Stimulated activated CD4-positive, alpha-beta T cell treated with anti-CD3 and anti-CD28 coated beads, Interleukin-1b, Interleukin-23, amount 100 ng/mL, for 1 hour (primary cell): ENCODE measurements around the gene SLC2A1.

Experiments
- DNase-seq, 2 donors: peaks; one replicate each; pipeline ENCODE4 v3.0.0-alpha.2; 2020; ENCODE audit warnings: low read depth in 2 of 2

Gene SLC2A1

DNA sequence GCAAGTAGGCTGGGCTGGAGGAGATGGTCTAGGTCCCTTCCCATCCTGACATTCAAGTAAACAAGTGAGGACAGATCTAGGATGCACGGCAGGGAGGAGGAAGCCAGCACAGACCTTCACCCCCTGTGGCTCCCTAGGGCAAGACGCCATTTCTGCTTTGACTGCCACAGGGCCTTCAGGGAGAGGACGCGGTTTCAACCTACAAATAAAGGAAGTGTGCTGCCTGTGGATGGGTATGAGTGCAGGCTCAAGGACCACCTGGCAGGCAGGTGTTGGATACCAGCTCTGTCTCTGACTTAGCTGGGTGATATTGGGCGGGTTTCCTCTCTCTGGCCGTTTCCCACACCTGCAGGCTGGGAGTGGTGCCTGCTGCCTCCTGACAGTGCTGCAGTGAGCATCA lies 16.2 kb downstream of the SLC2A1 start:
- no peak for DNase-seq

GRCh38 chr1:42941640-42942330 lies 16.9 kb downstream of the SLC2A1 start:
- DNase-seq = no peak

DNA sequence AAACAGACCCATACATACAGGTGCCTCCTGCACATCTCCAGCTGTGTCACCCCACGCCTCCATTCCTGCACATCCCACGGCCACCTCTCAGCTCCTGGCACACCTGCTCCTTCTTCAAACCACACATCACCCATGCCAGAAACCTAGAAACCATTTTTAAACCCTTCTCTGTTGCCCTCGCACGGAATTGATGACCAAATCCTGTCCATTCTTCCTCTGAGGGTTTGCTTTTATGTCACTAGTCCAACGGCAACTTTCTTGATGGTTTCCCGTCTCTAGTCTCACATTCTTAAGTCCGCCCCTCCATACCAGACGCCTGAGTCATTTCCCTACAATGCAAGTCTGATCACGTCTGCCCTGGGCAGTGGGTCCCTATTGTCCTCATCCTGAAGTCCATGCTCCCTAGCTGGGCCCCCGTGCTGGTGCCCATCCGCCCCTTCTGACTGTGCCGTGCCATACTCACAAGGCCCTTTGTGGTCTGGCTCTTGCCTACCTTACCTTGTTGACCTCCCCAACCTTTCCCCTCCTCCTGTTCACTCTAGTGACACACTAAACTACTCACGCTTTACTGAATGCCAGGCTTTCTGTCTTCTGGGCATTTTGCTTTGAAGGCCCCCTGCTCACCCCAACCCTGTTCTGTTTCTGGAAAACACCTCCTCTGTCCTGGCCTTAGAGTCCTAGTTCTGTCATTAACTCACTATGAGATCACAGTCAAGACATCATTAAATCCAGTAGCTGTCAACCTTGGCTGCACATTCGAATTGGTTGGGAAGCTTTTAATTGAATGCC lies 17.6 kb downstream of the SLC2A1 start:
- no peak for DNase-seq

DNA sequence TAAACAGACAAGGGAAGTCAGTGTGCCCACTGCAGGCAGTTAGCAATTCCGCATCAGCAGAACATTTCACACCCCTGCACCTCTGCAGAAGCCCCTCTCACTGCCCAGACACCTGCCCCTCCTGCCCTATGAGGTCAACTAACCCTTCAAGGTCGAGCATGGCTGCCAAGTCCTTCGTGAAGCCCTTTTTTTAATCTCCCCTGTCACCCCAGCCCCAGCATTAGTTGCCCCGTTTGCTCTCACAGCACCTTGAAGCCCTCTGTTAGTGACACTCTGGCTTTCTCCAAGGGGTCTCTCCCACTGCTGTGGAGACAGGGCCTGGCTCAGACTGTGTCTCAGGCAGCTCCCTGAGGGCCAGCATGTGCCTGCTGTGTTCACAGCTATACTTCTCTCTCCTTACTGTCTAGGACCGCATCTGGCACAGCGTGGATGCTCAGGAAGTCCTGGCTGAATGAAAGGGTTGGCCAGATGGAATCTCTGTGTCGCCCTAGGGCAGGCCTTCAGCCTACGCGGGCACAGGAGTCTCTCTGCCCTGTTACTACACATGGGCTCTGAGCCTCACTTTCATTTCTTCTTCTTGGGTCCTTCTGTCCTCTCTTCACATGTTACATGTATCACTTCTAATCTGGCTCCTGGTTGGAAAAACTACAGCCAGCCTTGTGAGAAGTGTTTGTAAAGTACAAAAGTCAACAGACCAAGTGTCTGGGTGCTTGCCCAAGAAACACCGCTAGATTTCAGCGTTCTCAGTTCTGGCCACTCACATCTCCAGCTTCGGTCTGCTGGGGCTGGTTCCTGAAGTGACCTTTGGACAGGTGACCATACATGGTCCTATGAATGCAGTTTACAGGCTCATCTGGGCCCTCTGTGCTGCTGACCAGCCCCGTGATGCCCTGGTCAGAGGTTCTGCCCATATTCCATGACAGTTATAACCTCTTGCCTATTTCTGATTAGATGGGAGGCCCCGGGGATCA lies 19.7 kb downstream of the SLC2A1 start:
- DNase-seq = no peak

DNA sequence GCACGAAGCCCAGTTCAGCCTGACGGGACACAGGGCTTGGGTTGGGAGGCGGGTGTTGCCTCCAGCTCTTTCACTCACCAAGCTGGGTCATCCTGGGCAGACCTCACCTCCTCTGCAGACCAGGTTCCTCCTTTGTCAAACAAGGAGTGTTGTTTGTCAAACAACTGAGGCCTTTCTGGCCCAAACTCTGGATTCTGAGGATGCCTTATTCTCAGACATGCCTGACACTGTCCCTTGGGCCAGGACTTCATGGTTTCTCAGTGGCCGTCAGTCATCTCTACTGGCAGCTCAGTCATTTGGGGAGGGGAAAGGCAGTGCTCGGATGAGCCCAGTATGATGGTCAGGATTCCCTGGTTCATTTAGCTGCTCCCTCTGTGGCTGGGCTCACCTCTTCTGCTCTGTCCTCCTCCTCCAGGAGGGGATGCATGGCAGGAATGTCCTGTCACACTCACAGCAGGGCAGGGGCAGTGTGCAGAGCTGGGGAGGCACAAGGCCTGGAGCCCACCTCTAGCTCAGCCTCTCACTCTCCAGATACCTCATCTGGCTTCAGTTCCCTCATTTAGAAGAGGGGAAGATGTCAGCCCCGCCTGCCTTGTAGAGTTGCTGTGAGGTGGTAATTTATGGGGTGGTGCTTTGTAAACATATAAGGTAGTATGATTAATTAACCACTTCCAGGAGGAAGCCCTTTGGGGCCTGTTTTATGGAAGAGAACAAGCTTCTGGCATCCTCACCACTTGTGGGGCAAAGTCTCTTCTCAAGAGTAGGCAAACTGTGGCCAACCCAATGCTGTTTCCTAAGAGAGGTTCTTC lies 20.6 kb downstream of the SLC2A1 start:
- DNase-seq = no peak

- DNase-seq = no peak
Measured at GRCh38 chr1:42937141-42937696, 21.4 kb downstream of the SLC2A1 start.

DNA sequence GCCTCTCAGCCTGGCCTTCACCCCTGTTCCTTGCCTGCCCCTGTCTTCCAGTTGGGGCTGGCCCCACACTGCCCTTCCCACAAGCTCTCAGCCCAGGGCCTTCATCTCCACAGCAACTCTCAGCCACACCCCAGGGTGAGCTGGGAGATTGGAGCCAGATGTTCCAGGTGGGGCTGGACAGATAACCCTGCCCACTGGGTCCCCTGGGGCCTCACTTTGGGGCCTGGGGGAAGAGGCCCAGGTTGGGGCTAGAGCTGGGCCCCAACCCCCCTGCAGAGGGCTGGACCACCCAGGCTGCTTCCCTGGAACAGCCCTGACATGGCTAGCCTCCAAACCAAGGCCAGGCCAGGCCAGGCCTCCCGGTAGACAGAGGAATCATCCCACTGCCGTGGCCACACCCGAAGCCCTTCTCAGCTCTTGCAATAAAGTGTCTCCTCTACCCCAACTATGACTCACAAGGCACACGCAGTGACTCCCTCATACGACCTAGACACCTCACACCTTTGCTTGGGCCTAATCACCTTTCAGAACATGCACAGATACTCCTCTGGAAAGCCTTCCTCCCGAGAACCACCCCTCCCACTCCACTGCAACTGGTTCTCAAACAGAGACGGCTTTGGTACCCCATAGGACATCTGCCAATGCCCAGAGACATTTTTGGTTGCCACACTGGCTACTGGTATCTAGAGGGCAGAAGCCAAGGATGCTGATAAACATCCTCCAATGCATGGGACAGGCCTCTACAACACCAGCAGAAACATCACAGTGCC lies 22.2 kb downstream of the SLC2A1 start:
- DNase-seq = no peak

- no peak for DNase-seq
Measured at GRCh38 chr1:42935971-42936308, 22.7 kb downstream of the SLC2A1 start.

- no peak for DNase-seq
Measured at GRCh38 chr1:42935313-42935895, 23.3 kb downstream of the SLC2A1 start.

DNA sequence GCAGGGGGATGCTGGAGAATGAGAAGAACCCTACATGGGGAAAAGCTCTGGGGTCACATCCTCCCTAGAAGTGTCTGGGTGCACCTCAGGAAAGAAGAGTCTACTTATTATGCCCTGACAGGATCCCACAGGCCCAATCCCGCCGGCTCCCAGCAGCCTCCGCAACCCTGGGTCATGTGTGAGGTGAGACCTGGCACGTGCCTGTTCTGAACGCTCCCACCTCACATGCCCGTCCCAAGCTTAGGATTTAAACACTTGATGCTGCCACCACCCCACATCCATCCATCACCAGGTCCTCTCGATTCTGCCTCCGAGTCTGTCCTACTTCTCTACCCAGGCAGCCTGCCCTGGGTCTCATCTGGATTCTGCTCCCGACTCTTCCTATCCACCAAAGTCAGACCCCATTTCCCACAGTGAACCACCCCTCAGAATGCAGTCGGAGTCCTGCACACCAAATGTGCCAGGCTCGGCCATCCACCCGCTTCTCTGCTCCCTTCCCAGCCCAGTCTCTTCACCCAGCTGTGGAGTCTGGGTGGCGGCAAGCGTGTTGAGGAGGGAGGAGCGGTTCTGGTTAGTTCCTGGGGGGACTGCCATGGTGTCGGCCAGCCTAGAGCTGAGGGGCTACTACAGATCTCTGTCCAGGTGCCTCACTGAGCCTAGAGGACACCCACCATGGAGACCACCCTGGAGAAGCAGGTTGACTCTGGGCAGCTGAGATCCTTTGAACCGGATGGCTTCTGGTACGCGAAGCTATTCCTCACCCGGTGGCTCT lies 23.9 kb downstream of the SLC2A1 start:
- DNase-seq = no peak

- DNase-seq = no peak
Measured at GRCh38 chr1:42933610-42934491, 24.8 kb downstream of the SLC2A1 start.

GRCh38 chr1:42933060-42933586 lies 25.5 kb downstream of the SLC2A1 start:
- DNase-seq = no peak

DNA sequence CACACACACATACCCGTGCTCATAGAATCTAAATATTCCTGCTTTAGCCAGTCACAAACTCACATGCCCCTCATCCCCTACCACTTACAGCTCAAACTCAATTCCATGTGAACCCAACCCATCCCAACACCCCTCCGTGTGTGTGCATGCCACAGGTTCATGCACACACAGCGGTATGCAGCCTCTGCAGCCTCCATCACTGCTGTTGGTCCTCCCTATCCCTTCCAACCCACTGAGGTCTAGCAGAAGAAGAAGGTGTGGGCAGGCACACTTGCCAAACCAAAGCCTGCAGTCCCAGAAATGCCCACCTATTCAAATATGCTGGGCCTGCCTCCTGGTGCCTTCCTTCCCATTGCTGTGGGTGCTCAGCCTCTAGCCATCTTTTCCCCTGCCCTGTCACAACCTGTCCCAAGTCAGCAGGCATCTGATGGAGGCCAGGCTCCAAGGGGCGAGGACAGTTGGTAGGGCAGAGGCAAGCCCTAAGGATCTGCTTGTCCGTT lies 26.2 kb downstream of the SLC2A1 start:
- no peak for DNase-seq

DNA sequence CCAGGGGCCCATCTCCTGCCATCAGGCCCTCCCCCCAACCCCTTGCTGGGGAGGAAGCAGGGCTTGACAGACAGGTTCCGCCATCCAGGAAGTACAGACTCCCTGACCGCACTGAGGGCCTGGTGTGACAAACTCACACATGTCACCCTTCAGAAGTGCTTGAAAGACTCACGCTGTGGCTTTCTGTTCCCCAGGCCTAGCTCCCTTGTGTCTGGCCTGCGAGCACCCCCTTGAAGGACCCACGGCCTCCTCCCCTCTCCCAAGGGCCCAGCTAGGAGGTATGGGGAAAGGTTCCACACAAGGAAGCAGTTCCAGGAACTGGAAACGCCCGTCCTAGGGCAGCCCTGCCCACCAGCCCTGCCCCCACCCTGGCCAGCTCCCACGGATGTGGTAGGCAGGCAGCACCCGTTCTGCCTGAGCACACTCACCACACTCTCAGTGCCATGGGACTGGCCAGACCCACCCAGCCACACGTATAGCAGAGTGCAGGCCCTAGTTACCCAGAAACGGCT lies 26.7 kb downstream of the SLC2A1 start:
- DNase-seq = peak; percentile 30 to 36

DNA sequence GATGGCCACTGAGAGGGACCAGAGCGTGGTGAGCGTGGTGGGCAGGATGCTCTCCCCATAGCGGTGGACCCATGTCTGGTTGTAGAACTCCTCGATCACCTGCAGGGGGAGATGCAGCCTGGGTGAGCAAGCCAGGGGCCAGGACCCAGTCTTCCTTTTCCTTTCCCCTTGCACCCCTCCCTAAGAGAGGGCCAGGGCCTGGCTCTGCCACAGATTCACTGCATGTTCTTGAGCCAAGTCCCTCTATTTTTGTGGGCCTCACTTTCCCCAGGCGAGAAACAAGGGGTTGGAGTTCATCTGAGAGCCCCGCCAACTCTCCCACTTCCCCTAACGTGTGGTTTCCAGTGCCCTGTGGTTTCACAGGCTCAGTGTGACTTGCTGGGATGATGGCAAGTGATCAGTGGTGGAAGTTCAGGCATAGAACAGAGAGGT lies 27.5 kb downstream of the SLC2A1 start:
- DNase-seq = no peak

GRCh38 chr1:42930178-42931107 lies 28.2 kb downstream of the SLC2A1 start:
- DNase-seq = no peak
